Activated T-cell treated with anti-CD3 and anti-CD28 coated beads, Interleukin-2, amount 50 U/mL, for 24 hours (primary cell): ENCODE measurements around the gene TNNI2.
A peak's percentile ranks its signal among the peaks of the same experiment; 100 is the strongest.
"Not testable (repeated sequence)": the region's sequence is repeated elsewhere in the genome, so short reads cannot be mapped to it uniquely, and the experiment has no call there.

Experiments used
- DNase-seq: peaks from one replicate; pipeline ENCODE4 v3.0.0-alpha.2; 2020
- H3K27ac Mint-ChIP-seq: 2 replicates; pipeline ENCODE4 v1.8.0; 2020; ENCODE audit warnings: mild to moderate bottlenecking, mixed read lengths
- H3K27me3 Mint-ChIP-seq: 2 replicates; pipeline ENCODE4 v1.8.0; 2020; ENCODE audit warnings: mixed read lengths
- H3K36me3 Mint-ChIP-seq: 2 replicates; pipeline ENCODE4 v1.8.0; 2020; ENCODE audit warnings: low read depth, mixed read lengths
- H3K4me1 Mint-ChIP-seq: 2 replicates; pipeline ENCODE4 v1.8.0; 2020; ENCODE audit warnings: low read depth, mixed read lengths
- H3K4me3 Mint-ChIP-seq: 2 replicates; pipeline ENCODE4 v1.8.0; 2020; ENCODE audit warnings: mild to moderate bottlenecking, moderate library complexity, mixed read lengths
- H3K9me3 Mint-ChIP-seq: 2 replicates; pipeline ENCODE4 v1.8.0; 2020; ENCODE audit warnings: mixed read lengths

Gene TNNI2

DNA sequence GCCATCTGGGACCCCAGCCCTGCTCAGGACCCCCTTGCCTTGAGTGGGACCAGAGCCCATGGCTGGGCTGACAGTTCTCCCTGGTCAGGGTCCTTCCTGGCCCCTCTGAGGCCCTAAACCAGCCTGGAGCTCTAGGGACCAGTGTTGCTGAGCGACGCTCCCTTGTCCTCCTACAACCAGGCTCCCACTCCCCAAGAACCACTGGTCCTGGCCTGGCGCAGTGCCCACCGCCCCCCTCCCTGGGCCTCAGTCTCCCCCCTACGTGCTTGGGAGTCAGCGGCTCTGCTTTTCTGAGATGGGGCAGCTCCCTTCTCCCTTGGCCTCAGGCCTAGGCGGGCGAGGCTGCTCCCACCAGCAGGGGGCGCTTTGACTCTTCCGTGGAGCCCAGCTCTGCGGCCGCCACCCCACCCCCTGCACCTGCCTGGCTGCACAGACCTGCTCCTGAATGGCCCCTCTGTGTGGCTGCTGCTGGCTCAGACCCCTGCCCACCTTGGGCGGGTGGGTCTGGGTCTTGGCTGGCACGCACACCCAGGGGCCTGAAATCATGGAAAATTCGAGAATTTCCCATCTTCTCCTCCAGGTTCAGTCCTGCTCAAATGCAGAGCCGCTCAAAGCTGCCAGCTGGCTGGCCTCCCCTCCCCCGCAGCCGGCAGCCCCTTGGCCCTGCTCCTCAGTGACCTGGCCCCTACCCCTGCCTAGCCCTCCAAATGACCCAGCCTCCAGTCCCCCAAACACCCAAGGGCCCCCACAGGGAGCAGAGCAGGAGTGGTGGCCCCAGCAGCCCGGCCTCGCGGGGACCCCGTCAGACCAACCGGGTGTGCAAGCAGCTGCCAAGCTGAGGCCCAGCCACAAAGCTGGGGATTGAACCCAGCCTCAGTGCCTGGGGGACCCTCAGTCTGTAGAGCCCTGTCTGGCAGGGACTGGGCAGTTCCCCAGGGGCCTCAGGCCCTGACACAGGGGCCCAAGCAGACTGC, 43.8 kb downstream of the TNNI2 start:
- H3K4me1 Mint-ChIP-seq: peaks cover 11% of the 10 kb centered on the region

DNA sequence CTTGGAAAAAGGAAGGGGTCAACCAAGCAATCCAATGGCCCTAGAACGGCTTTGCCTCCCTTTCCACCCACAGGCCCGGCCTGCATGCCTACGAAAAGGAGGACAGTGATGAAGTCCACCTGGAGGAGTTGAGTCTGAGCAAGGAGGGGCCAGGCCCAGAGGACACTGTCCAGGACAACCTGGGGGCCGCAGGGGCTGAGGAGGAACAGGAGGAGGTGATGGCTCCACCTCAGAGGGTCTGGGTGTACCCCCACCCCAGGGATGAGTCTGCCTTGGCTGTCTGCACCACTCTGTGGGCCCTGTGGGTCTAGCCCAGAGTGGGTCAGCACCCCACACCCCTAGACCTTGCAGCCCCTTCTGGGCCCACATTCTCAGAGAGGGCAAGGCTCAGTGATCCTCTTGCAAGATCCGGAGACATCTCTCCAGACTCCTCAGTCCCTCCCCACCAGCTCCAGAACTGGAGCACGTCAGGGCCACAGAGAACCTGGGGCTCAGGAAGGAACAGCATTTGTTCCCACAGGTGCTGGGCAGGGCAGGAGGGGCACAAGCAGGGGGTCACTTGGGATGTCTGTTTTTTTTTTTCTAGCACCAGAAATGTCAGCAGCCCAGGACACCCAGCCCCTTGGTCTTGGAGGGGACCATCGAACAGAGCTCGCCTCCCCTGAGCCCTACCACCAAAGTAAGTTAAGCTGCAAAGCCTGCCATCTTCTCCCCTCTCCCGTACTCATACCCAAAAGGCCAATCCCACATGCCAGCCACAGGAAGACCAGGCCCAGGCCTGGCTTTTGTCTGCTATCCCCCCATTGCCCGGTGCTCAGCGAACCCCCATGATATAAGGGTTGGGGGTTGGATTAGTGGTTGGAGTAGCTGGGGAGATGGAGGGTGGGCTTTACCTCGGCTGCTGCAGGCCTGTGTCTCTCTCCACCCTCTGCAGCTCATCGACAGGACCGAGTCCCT, 44.8 kb downstream of the TNNI2 start:
- H3K4me3 Mint-ChIP-seq: no peak overlapping the region
- DNase-seq: no peak
- peaks cover 18% of the 10 kb centered on the region for H3K4me1 Mint-ChIP-seq
- peaks cover 3% of the 10 kb centered on the region for H3K36me3 Mint-ChIP-seq
- H3K27ac Mint-ChIP-seq: peak overlapping the region; percentile 49
- no peaks in the 10 kb centered on the region for H3K27me3 Mint-ChIP-seq
- no peaks in the 10 kb centered on the region for H3K9me3 Mint-ChIP-seq

More for the DNA sequence above, 43.8 kb downstream of the TNNI2 start:
- DNase-seq: peak; percentile 89
- Mint-ChIP-seq H3K36me3 (peaks cover 3% of the 10 kb centered on the region), H3K27ac (no peak overlapping the region), H3K27me3 (no peaks in the 10 kb centered on the region), H3K4me3 (no peak overlapping the region), H3K9me3 (no peaks in the 10 kb centered on the region)

DNA sequence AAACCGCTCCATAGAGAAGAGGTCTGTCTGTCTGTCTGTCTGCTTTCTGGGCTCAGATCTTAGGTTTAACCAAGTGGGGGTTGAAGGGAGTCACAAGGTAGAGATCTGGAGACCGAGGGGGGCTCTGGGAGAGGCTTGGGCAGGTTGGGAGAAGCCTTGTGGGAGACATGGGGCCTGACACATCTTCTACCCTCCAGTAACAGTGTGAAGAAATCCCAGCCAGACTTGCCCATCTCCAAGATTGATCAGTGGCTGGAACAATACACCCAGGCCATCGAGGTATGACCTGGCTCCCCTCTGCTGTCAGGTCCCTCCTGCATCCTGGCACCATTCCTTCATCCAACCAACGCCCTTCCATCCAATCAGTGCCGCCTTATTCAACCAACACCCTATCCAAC, 45.5 kb downstream of the TNNI2 start:
- DNase-seq: no peak
- H3K36me3 Mint-ChIP-seq: peaks cover 3% of the 10 kb centered on the region
- H3K4me3 Mint-ChIP-seq: no peak overlapping the region
- no peak overlapping the region for H3K27ac Mint-ChIP-seq
- H3K9me3 Mint-ChIP-seq: no peaks in the 10 kb centered on the region
- H3K27me3 Mint-ChIP-seq: no peaks in the 10 kb centered on the region
- peaks cover 23% of the 10 kb centered on the region for H3K4me1 Mint-ChIP-seq

DNA sequence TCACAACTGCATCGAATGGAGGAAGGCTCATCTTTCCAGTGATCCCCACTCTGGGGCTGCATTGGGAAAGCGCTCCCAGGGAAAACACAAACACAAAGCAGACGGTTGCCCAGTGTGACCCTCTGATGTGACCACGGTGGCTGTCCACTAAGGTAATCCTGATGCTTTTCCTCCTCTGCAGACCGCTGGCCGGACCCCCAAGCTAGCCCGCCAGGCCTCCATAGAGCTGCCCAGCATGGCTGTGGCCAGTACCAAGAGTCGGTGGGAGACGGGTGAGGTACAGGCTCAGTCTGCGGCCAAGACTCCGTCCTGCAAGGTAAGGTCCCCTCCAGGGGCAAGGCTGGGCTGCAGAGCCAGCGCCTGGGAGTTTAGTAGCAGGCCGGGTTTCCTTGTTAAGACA, 47.8 kb downstream of the TNNI2 start:
- H3K9me3 Mint-ChIP-seq, H3K27ac Mint-ChIP-seq, DNase-seq: not testable (repeated sequence)

DNA sequence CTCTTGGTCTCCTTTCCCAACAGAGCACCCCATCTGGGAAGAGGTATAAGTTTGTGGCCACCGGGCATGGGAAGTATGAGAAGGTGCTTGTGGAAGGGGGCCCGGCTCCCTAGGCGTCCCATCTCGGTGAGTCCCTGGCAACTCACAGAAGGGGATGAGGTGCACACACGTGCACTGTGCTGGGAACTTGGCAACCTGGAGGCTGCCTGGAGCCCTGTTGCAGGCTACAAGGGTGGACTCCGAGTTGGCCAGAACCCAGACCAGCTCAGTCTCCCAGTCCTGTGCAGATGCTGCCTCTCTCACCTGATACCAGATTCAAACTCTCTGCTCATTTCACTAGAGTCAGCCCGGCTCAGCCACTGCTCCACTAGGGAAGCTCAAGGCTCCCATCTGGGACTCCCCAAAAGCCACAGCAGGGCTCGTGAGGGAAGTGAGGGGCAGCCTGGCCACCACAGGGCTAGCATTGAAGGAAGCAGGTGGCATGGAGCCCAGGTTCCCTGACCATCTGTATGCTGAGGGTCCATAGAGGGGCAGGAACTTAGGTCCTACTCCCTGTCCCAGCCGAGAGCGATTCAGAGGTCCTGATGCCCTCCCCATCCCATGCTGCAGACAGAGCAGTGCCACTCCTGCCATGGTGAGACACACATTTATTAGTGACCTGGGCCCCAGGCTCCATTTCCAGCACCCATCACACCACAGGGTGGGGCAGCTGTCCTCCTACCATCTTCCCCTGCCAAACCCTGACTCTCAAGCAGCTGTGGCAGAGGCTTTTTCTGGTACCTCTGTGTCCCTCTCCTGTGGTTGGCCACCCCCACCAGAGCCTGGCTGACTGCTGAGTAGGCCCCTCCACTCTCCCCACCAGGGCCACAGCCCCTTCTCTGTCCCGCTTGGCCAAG, 48.9 kb downstream of the TNNI2 start:
- DNase-seq: no peak
- H3K4me3 Mint-ChIP-seq: no peak overlapping the region
- peaks cover 38% of the 10 kb centered on the region for H3K4me1 Mint-ChIP-seq
- no peaks in the 10 kb centered on the region for H3K9me3 Mint-ChIP-seq
- peaks cover 8% of the 10 kb centered on the region for H3K36me3 Mint-ChIP-seq
- no peaks in the 10 kb centered on the region for H3K27me3 Mint-ChIP-seq
- peak overlapping the region; percentile 87 for H3K27ac Mint-ChIP-seq

More for the DNA sequence above, 47.8 kb downstream of the TNNI2 start:
- H3K4me1 Mint-ChIP-seq: peaks cover 31% of the 10 kb centered on the region
- not testable (repeated sequence) for H3K4me3 Mint-ChIP-seq, H3K36me3 Mint-ChIP-seq, H3K27me3 Mint-ChIP-seq

DNA sequence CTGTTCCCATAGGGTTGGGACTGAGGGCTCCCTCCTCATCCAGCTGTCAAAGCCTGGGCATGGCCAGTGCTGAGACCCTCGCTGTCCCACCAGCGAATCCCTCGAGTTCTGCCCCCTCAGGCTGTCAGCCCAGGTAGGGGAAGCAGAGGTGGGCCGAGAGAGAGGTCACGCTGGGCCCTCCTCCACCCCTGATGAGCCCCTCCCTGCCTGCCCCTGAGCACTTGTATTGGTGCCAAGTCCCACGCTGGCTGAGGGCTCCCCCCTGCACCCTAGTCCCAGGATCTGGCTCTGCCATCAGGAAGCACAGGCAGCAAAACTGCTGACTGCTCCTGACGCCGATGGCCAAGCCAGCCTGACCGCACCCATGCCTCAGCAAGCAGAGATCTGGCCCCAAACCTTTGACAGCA, 49.6 kb downstream of the TNNI2 start:
- no peaks in the 10 kb centered on the region for H3K27me3 Mint-ChIP-seq
- H3K27ac Mint-ChIP-seq: peak overlapping the region; percentile 87
- peak overlapping the region; percentile 75 for H3K4me3 Mint-ChIP-seq
- peak; percentile 41 for DNase-seq
- no peaks in the 10 kb centered on the region for H3K9me3 Mint-ChIP-seq
- peaks cover 8% of the 10 kb centered on the region for H3K36me3 Mint-ChIP-seq
- peaks cover 38% of the 10 kb centered on the region for H3K4me1 Mint-ChIP-seq

DNA sequence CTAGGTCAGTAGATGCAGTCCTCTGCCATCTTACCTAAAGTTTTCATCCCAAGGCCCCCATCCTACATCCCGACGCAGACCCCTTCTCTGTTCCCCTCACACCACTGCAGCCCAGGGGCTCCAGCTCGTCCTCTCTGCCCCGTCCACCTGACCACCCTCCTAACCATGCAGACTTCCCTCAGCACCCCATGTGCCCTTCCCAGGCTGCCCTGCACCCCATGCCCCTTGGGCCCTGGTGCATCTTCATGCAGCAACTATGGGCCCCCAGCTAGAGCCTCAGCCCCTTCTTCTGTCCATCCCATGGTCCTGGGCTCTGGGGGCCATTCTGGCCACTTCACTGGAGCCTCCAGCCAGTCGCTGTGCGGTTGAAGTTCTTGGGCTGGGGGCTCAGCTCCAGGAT, 50.0 kb downstream of the TNNI2 start:
- Mint-ChIP-seq H3K27me3 (no peaks in the 10 kb centered on the region), H3K4me1 (peaks cover 41% of the 10 kb centered on the region), H3K4me3 (peak overlapping the region; percentile 75)

DNA sequence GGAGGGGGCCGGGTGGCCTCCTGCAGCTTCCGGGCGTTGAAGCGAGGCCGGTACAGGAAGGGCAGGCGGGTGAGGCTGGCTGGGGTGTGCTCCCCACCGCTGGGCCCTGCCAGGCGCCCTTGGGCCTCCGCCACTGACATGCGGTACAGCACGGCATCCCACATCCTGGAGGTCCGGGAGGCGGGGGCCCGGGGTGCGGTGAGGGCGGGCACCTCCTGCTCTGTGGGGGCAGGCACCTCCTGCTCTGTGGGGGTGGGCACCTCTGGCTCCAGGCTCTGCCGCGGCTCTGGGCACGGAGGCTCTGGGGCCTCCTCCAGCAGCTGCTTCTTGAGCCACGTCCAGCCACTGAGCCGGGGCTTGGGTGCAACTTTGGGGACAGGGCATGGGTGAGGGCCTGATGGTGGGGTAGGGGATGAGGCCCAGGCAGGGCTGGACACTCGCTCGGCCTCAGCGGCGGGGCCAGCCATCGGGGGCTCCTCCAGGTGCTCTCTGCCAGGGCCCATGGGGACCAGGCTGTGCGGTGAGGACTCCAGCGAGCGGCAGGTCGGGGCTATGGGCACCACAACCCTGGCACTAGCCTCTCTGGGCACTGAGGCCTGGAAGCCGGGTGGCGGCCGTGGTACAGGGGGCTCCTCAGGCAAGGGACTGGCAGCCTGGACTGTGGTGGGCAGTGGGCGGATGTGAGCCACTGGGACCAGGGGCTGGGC, 50.6 kb downstream of the TNNI2 start:
- peaks cover 8% of the 10 kb centered on the region for H3K36me3 Mint-ChIP-seq
- H3K4me1 Mint-ChIP-seq: peaks cover 41% of the 10 kb centered on the region
- H3K9me3 Mint-ChIP-seq: no peaks in the 10 kb centered on the region
- H3K27ac Mint-ChIP-seq: peak overlapping the region; percentile 87
- peak; percentile 82 for DNase-seq
- H3K4me3 Mint-ChIP-seq: peak overlapping the region; percentile 75
- H3K27me3 Mint-ChIP-seq: no peaks in the 10 kb centered on the region

More for the DNA sequence above, 50.0 kb downstream of the TNNI2 start:
- DNase-seq: no peak
- Mint-ChIP-seq H3K9me3 (no peaks in the 10 kb centered on the region), H3K27ac (peak overlapping the region; percentile 87), H3K36me3 (peaks cover 8% of the 10 kb centered on the region)

DNA sequence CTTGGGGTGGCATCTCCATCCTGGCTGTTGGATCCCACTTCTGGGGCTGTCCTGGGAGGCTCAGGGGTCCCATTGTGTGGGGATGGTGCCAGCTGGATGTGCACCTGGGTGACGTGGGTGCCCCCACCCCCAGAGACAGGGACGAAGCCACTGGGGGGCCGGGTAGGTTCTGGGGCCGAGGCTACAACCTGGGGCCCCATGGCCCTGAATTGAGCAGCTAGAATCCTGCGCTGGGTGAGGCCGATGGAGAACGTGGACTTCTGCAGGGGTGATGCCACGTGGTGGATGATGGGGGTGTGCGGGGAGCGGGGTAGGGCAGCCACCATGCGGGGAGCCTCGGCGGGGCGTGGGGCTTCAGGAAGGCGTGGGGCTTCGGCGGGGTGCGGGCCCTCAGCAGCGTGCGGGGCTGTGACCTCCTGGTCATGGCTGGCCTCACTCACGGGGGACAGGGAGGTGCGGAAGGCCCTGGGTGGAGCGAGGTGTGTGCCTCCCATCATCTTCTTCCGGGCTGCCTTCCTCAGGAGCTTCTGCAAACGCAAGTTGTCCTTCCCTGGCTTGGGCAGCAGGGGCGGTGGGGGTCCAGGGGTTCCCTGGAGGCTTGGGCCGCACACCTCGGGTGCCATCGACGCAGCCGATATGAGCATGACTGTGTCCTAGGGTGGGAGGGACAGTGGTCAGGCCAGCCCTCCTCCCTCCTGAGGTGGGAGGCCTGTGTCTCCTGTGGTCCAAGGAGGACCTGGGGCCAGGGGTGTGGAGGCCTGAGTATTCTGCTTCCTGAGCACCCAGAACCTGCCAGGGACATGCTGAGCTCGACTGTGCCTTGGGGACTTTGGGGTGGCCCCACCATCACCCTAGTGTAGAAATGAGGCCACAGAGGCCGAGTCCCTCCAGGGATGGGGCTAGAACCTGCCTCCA, 51.4 kb downstream of the TNNI2 start:
- Mint-ChIP-seq H3K4me3 (peak overlapping the region; percentile 75), H3K9me3 (no peaks in the 10 kb centered on the region), H3K27me3 (no peaks in the 10 kb centered on the region), H3K36me3 (peaks cover 8% of the 10 kb centered on the region), H3K4me1 (peaks cover 41% of the 10 kb centered on the region), H3K27ac (peak overlapping the region; percentile 87)
- peak; percentile 67 for DNase-seq
